Heart left ventricle (tissue), 16 donors: ENCODE data around the gene HNRNPR. TPM values are rescaled to one million over a fixed set of nuclear protein-coding genes. Genes with fewer than 3 reads are reported as not detected.

Experiments
- ATAC-seq, 4 donors: fragments of 200-7000 bp; cut with Tn5 transposase; one replicate each; pipeline ENCODE4 v1.9.1; 2020 to 2022; ENCODE audit warnings: moderate library complexity in 4 of 4, mild to moderate bottlenecking in 3 of 4, moderate number of reproducible peaks in 1 of 4
- DNase-seq, 5 donors: peaks; one replicate each; pipeline ENCODE4 v3.0.0-alpha.2; 2020
- H3K27ac ChIP-seq, 12 donors: fragments of 200-600 bp; sonication (generic) in 4 of 12; one replicate each; pipeline versions ENCODE4 v1.5.0 to v1.8.0; 2016 to 2022; ENCODE audit warnings: mild to moderate bottlenecking in 2 of 12
- H3K27me3 ChIP-seq, 9 donors: fragments of 200-600 bp; sonication (generic) in 2 of 9; one replicate each; pipeline versions ENCODE4 v1.5.1 to v1.8.0; 2016 to 2022; ENCODE audit warnings: mild to moderate bottlenecking in 3 of 9
- H3K36me3 ChIP-seq, 9 donors: fragments of 200-600 bp; sonication (generic) in 2 of 9; one replicate each; pipeline versions ENCODE4 v1.5.0 to v1.8.0; 2018 to 2022; ENCODE audit warnings: mild to moderate bottlenecking in 2 of 9
- H3K4me1 ChIP-seq, 12 donors: fragments of 200-600 bp; sonication (generic) in 4 of 12; one replicate each; pipeline versions ENCODE4 v1.5.0 to v1.8.0; 2016 to 2022; ENCODE audit warnings: mild to moderate bottlenecking in 3 of 12
- H3K4me3 ChIP-seq, 12 donors: fragments of 200-600 bp; sonication (generic) in 4 of 12; one replicate each; pipeline versions ENCODE4 v1.5.0 to v1.8.0; 2017 to 2022; ENCODE audit warnings: mild to moderate bottlenecking in 9 of 12, moderate library complexity in 4 of 12
- H3K9me3 ChIP-seq, 12 donors: fragments of 200-600 bp; sonication (generic) in 4 of 12; one replicate each; pipeline versions ENCODE4 v1.5.0 to v1.8.0; 2016 to 2022; ENCODE audit warnings: mild to moderate bottlenecking in 1 of 12
- CTCF ChIP-seq, 12 donors: fragments of 200-600 bp; sonication (generic) in 4 of 12; IDR thresholded peaks; one replicate each; pipeline versions ENCODE4 v1.5.0 to v1.8.0; 2018 to 2022; ENCODE audit warnings: antibody characterized with exemption in 12 of 12, mild to moderate bottlenecking in 5 of 12
- POLR2A ChIP-seq, 2 donors: fragments of 450-650 bp; IDR thresholded peaks; one replicate each; pipeline ENCODE4 v1.6.1; 2017; ENCODE audit warnings: antibody characterized with exemption in 2 of 2, mild to moderate bottlenecking in 2 of 2, moderate library complexity in 2 of 2
- whole genome bisulfite sequencing, 4 donors: extraction: QIAGEN DNeasy Blood & Tissue Kit in 2 of 4; methylation state at CpG; one replicate each; pipeline versions ENCODE4 v1.1.5 to v1.1.7; 2013 to 2018; 5-methylcytosine and 5-hydroxymethylcytosine counted together
- intact Hi-C, 10 donors: fragments of 100-400 bp; cut with DNase I; formaldehyde crosslinking; loops; one replicate each; pipeline versions ENCODE4 v1.11.1 to v1.14.2; 2022
- polyA plus RNA-seq, 2 donors: library from polyadenylated mRNA; stranded (reverse); fragments of 200-250 nt; gene quantifications; one replicate each; pipeline ENCODE4 v1.2.3, GENCODE V29; 2013
- total RNA-seq, 9 donors: library from RNA; depleted of rRNA in 2 of 9; stranded (reverse); fragments of >200 nt in 2 of 9; fragmentation: NEBNext Ultra II Directional in 3 of 9; extraction: Animal tissue kit (Norgen Biotek cat#: 25700) in 3 of 9; gene quantifications; one replicate each; pipeline versions ENCODE4 v1.1.0 to v1.2.4, GENCODE V29; 2016 to 2023
- donor health status: ischemic (EF 13 %, LVEDD 7.1; RV severe dilation, severe dysfunction).
- donor health status: healthy with polysubstance abuse.
- donor health status: DM: no; HTN: yes; CAD: no.
- donor health status: DM: no; HTN: no; CAD: no.
- donor health status: ischemic (EF 25% LVEDD 6.9; RV normal size, moderate dysfunction).
- donor health status: ischemic (EF 25% LVEDD 5.7; RV mildly dilated, moderate dysfunction).
- donor health status: healthy.
- donor health status: DM: yes; HTN: yes; CAD: no.
- donor health status: ischemic (EF 35%, LVEDD 5.7; RV mildly dilated, moderate dysfunction).
- donor health status: nonischemic (EF 11% LVEDD 7.7; RV severe dilation, severe dysfunction).
- donor health status: DM: yes; HTN: yes; CAD: no.
- donor health status: PGD.
- donor health status: ischemic (EF 29% LVEDD 5.4; RV normal size, mild dysfunction).
- donor health status: nonischemic (EF 23%, LVEDD 6.1; RV moderate dilation, normal function).

Gene HNRNPR
- total and polyA plus RNA-seq, 11 donors = 38.0 to 96.1 (median 69.2) TPM

- ATAC-seq = no peak
- WGBS, 4 donors = 81 to 89% (median 88%) methylated on average over 5 of the region's 5 CpGs
- intact Hi-C loops = loop anchor here in 1 of 10 donors (10.0 kb wide), 1 partner anchor 188 kb away; no protein-coding TSS in a partner anchor
- H3K4me3 ChIP-seq = no peak overlapping the region
- no peak for DNase-seq
- H3K27ac ChIP-seq = no peak overlapping the region
- H3K36me3 ChIP-seq = peaks cover 0 to 79% (median 64%) of the 10 kb centered on the region in 9 donors
- no peaks in the 10 kb centered on the region for H3K27me3 ChIP-seq
- H3K9me3 ChIP-seq = no peaks in the 10 kb centered on the region
- TF ChIP-seq CTCF (IDR thresholded peaks at IDR 0.05) (no peak), POLR2A (IDR thresholded peaks at IDR 0.05) (no peak)
- H3K4me1 ChIP-seq = peaks cover 0 to 9% (median 0%) of the 10 kb centered on the region in 12 donors
Observed at GRCh38 chr1:23282957-23283356, 61.1 kb downstream of the HNRNPR start.

DNA sequence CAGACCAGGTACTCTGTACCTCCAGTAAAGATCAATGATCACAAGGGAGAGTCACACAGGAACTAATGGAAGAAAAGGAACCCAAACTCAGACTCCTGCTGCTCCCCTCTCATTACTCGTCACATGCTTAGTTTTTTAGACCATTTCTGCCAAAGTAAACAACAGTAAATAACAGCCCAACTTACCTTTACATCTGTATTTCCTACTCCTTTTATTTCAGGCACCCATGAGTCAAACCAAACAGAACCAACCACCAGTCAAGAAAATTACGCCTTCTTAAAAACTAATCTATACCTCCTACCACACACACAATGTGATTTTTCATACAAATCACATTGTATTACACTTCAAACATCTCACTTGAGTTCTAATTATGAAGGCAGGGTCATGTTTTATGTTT is 65.4 kb downstream of the HNRNPR start:
- Histone ChIP-seq H3K9me3 (no peaks in the 10 kb centered on the region), H3K27me3 (no peaks in the 10 kb centered on the region), H3K27ac (no peak overlapping the region), H3K36me3 (peaks cover 0 to 41% (median 30%) of the 10 kb centered on the region in 9 donors), H3K4me3 (no peak overlapping the region), H3K4me1 (peaks cover 0 to 9% (median 0%) of the 10 kb centered on the region in 12 donors)
- intact Hi-C loops = loop anchor here in 9 of 10 donors (5.0 to 10.0 kb wide), 7 partner anchors 61 to 304 kb away; partner anchors contain the start of genes HTR1D (in 4 of the 9) and LACTBL1 (in 4 of the 9)
- WGBS, 4 donors = 89 to 91% (median 90%) methylated on average over 2 of the region's 2 CpGs
- ATAC-seq (no peak), DNase-seq (no peak)
- no peak for TF ChIP-seq POLR2A (IDR thresholded peaks at IDR 0.05)
- TF ChIP-seq CTCF (IDR thresholded peaks at IDR 0.05) = no peak

- DNase-seq (no peak), ATAC-seq (no peak)
- intact Hi-C loops = loop anchor here in 9 of 10 donors (5.0 to 10.0 kb wide), 7 partner anchors 59 to 302 kb away; partner anchors contain the start of genes HTR1D (in 4 of the 9) and LACTBL1 (in 4 of the 9)
- Histone ChIP-seq H3K27me3 (peaks cover 0 to 2% (median 0%) of the 10 kb centered on the region in 9 donors), H3K4me1 (no peaks in the 10 kb centered on the region), H3K9me3 (no peaks in the 10 kb centered on the region), H3K27ac (no peak overlapping the region), H3K36me3 (peaks cover 0 to 19% (median 8%) of the 10 kb centered on the region in 9 donors), H3K4me3 (no peak overlapping the region)
- TF ChIP-seq POLR2A (IDR thresholded peaks at IDR 0.05) (no peak), CTCF (IDR thresholded peaks at IDR 0.05) (no peak)
- 89 to 96% (median 92%) methylated on average over 2 of the region's 2 CpGs for WGBS, 4 donors
Observed at GRCh38 chr1:23276531-23276930, 67.6 kb downstream of the HNRNPR start.

GRCh38 chr1:23274134-23274505 is 70.0 kb downstream of the HNRNPR start:
- Histone ChIP-seq H3K36me3 (no peaks in the 10 kb centered on the region), H3K4me3 (no peak overlapping the region), H3K9me3 (no peaks in the 10 kb centered on the region), H3K27ac (no peak overlapping the region), H3K4me1 (no peaks in the 10 kb centered on the region), H3K27me3 (peaks cover 0 to 2% (median 0%) of the 10 kb centered on the region in 9 donors)
- ATAC-seq (no peak), DNase-seq (no peak)
- TF ChIP-seq POLR2A (IDR thresholded peaks at IDR 0.05) = no peak
- no peak for TF ChIP-seq CTCF (IDR thresholded peaks at IDR 0.05)
- intact Hi-C loops = loop anchor here in 7 of 10 donors (5.0 to 10.0 kb wide), 7 partner anchors 42 to 299 kb away; partner anchors contain the start of genes LACTBL1 (in 4 of the 7) and HTR1D (in 3 of the 7)
- 75 to 95% (median 84%) methylated on average over 4 of the region's 4 CpGs for WGBS, 4 donors
